OCI-LY1 (cell line): ENCODE data around the gene DDX10.

Experiments
- H2AFZ ChIP-seq: fragments of 200-600 bp; sonication (generic), shearing (Covaris generic); 2 replicates; pipeline ENCODE4 v1.6.0; 2014; ENCODE audit warnings: antibody characterized with exemption, mild to moderate bottlenecking, low read length
- H3F3A ChIP-seq: fragments of 200-600 bp; sonication (generic), shearing (Covaris generic); 2 replicates; pipeline ENCODE4 v1.6.0; 2014; ENCODE audit warnings: mild to moderate bottlenecking, antibody characterized with exemption, low read length, moderate library complexity; ENCODE audit not compliant: insufficient read depth
- H3K27ac ChIP-seq: fragments of 200-600 bp; sonication (generic); 2 replicates; pipeline ENCODE4 v1.5.1; 2014; ENCODE audit warnings: low read length, mixed run types, mild to moderate bottlenecking, low read depth; ENCODE audit not compliant: poor library complexity, severe bottlenecking
- H3K27me3 ChIP-seq: fragments of 200-600 bp; sonication (generic); 2 replicates; pipeline ENCODE4 v1.6.0; 2014; ENCODE audit warnings: antibody characterized with exemption, mild to moderate bottlenecking, low read length, moderate library complexity; ENCODE audit not compliant: insufficient read depth
- H3K36me3 ChIP-seq: fragments of 200-600 bp; sonication (generic); 2 replicates; pipeline ENCODE4 v1.6.1; 2014; ENCODE audit warnings: mild to moderate bottlenecking, antibody characterized with exemption, low read length, moderate library complexity, mixed read lengths; ENCODE audit not compliant: insufficient read depth
- H3K4me1 ChIP-seq: fragments of 200-600 bp; sonication (generic); 2 replicates; pipeline ENCODE4 v1.5.1; 2014; ENCODE audit warnings: mild to moderate bottlenecking, low read length, moderate library complexity; ENCODE audit not compliant: insufficient read depth, severe bottlenecking
- H3K4me2 ChIP-seq: fragments of 200-600 bp; sonication (generic), shearing (Covaris generic); 2 replicates; pipeline ENCODE4 v1.6.1; 2014; ENCODE audit warnings: low read length
- H3K4me3 ChIP-seq: fragments of 200-600 bp; sonication (generic); 2 replicates; pipeline ENCODE4 v1.5.1; 2014; ENCODE audit warnings: low read length, low read depth, mild to moderate bottlenecking, mixed read lengths; ENCODE audit not compliant: poor library complexity, severe bottlenecking
- H3K79me2 ChIP-seq: fragments of 200-600 bp; shearing (Covaris generic); 2 replicates; pipeline ENCODE4 v1.6.1; 2016; ENCODE audit warnings: mixed run types, low read length, mixed read lengths; ENCODE audit not compliant: insufficient read depth
- H3K9ac ChIP-seq: fragments of 200-600 bp; sonication (generic), shearing (Covaris generic); 2 replicates; pipeline ENCODE4 v1.6.1; 2014; ENCODE audit warnings: mild to moderate bottlenecking, low read length, mixed read lengths
- H3K9me2 ChIP-seq: fragments of 200-600 bp; sonication (generic), shearing (Covaris generic); 2 replicates; pipeline ENCODE4 v1.6.1; 2014; ENCODE audit warnings: low read depth, mild to moderate bottlenecking, low read length, mixed read lengths
- H3K9me3 ChIP-seq: fragments of 200-600 bp; shearing (Covaris generic); 2 replicates; pipeline ENCODE4 v1.6.1; 2014; ENCODE audit warnings: low read length, mixed read lengths
- H4K20me1 ChIP-seq: fragments of 200-600 bp; sonication (generic), shearing (Covaris generic); 2 replicates; pipeline ENCODE4 v1.6.0; 2016; ENCODE audit warnings: mild to moderate bottlenecking, low read length; ENCODE audit not compliant: insufficient read depth
- CTCF ChIP-seq: fragments of 200-600 bp; sonication (generic), shearing (Covaris generic); IDR thresholded peaks from 2 replicates; pipeline ENCODE4 v1.5.1; 2017; ENCODE audit warnings: mild to moderate bottlenecking, antibody characterized with exemption, low read length, moderate library complexity, mixed read lengths
- EZH2 ChIP-seq: fragments of 200-600 bp; sonication (generic), shearing (Covaris generic); IDR thresholded peaks from 2 replicates; pipeline ENCODE4 v1.8.0; 2017; ENCODE audit warnings: borderline replicate concordance, mixed run types, mild to moderate bottlenecking, antibody characterized with exemption, low read length, moderate library complexity, mixed read lengths

Gene DDX10

GRCh38 chr11:108945341-108945740, 280.5 kb downstream of the DDX10 start:
- Histone ChIP-seq H2AFZ (no peak overlapping the region), H3K9me2 (no peaks in the 10 kb centered on the region), H3K4me2 (no peak overlapping the region), H3K79me2 (no peaks in the 10 kb centered on the region), H3K27ac (no peak overlapping the region), H4K20me1 (no peaks in the 10 kb centered on the region), H3K4me3 (no peak overlapping the region), H3K9ac (no peak overlapping the region), H3K9me3 (no peaks in the 10 kb centered on the region), H3K4me1 (no peaks in the 10 kb centered on the region), H3F3A (no peaks in the 10 kb centered on the region), H3K27me3 (no peaks in the 10 kb centered on the region), H3K36me3 (peaks cover 11% of the 10 kb centered on the region; the same call in 1 of the 2 replicates)
- no peak for TF ChIP-seq CTCF
- no peak for TF ChIP-seq EZH2

GRCh38 chr11:108947654-108948570, 283.0 kb downstream of the DDX10 start:
- no peak for TF ChIP-seq EZH2
- TF ChIP-seq CTCF, result no peak
- H3K9ac ChIP-seq, result no peak overlapping the region
- no peaks in the 10 kb centered on the region for H3K79me2 ChIP-seq
- no peaks in the 10 kb centered on the region for H3F3A ChIP-seq
- no peak overlapping the region for H3K4me3 ChIP-seq
- no peaks in the 10 kb centered on the region for H4K20me1 ChIP-seq
- H3K27me3 ChIP-seq, result no peaks in the 10 kb centered on the region
- no peaks in the 10 kb centered on the region for H3K4me1 ChIP-seq
- H3K4me2 ChIP-seq, result no peak overlapping the region
- H2AFZ ChIP-seq, result no peak overlapping the region
- no peaks in the 10 kb centered on the region for H3K9me2 ChIP-seq
- H3K9me3 ChIP-seq, result no peaks in the 10 kb centered on the region
- no peak overlapping the region for H3K27ac ChIP-seq
- H3K36me3 ChIP-seq, result no peaks in the 10 kb centered on the region

GRCh38 chr11:108958368-108959104, 293.7 kb downstream of the DDX10 start:
- Histone ChIP-seq H4K20me1 (no peaks in the 10 kb centered on the region), H3K4me3 (no peak overlapping the region), H3K79me2 (no peaks in the 10 kb centered on the region), H3K27ac (no peak overlapping the region), H3K36me3 (no peaks in the 10 kb centered on the region), H3K9ac (no peak overlapping the region), H3K27me3 (no peaks in the 10 kb centered on the region), H3F3A (no peaks in the 10 kb centered on the region), H2AFZ (no peak overlapping the region), H3K4me1 (no peaks in the 10 kb centered on the region), H3K4me2 (no peak overlapping the region), H3K9me2 (no peaks in the 10 kb centered on the region), H3K9me3 (no peaks in the 10 kb centered on the region)
- TF ChIP-seq EZH2 (no peak), CTCF (no peak)
